Limb (tissue), 2 donors: ENCODE data around the gene CLBA1.
"Not testable (repeated sequence)": the region's sequence is repeated elsewhere in the genome, so short reads cannot be mapped to it uniquely, and the experiment has no call there.

ENCODE experiments used
- DNase-seq, 2 donors: peaks; one replicate each; pipeline ENCODE4 v3.0.0-alpha.2; 2016; ENCODE audit errors: extremely low spot score in 2 of 2

Gene CLBA1

DNA sequence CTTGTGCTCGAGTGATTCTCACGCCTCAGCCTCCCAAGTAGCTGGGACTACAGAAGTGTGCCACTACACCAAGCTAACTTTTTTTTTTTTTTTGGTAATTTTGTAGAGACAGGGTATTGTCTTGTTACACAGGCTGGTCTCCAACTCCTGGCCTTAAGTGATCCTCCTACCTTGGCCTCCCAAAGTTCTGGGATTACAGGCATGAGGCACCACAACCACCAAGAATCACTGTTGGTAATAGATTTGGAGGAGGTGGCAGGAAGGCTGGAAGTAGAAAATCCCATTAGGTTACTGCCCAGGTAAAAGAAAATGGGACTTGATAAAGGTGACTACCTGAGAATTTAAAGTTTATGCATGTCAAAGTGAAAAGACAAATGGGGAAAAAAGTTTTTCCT lies 36.7 kb downstream of the CLBA1 start:
- no peak for DNase-seq

DNA sequence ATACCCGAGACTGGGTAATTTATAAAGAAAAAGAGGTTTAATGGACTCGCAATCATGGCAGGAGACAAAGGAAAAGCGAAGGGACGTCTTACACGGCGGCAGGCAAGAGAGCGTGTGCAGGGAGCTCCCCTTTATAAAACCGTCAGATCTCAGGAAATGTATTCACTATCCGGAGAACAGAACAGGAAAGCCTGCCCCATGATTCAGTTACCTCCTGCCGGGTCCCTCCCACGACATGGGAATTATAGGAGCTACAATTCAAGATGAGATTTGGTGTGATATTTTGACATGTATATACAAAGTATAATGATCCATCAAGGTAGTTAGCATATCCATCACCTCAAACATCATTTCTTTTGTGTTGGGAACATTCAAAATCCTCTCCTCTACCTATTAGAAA lies 37.6 kb downstream of the CLBA1 start:
- no peak for DNase-seq

- DNase-seq, result no peak
Observed at GRCh38 chr14:105023791-105024480, 38.3 kb downstream of the CLBA1 start.

GRCh38 chr14:105025429-105025828 lies 39.8 kb downstream of the CLBA1 start:
- DNase-seq, result no peak

GRCh38 chr14:105026033-105026785 lies 40.6 kb downstream of the CLBA1 start:
- no peak for DNase-seq

DNA sequence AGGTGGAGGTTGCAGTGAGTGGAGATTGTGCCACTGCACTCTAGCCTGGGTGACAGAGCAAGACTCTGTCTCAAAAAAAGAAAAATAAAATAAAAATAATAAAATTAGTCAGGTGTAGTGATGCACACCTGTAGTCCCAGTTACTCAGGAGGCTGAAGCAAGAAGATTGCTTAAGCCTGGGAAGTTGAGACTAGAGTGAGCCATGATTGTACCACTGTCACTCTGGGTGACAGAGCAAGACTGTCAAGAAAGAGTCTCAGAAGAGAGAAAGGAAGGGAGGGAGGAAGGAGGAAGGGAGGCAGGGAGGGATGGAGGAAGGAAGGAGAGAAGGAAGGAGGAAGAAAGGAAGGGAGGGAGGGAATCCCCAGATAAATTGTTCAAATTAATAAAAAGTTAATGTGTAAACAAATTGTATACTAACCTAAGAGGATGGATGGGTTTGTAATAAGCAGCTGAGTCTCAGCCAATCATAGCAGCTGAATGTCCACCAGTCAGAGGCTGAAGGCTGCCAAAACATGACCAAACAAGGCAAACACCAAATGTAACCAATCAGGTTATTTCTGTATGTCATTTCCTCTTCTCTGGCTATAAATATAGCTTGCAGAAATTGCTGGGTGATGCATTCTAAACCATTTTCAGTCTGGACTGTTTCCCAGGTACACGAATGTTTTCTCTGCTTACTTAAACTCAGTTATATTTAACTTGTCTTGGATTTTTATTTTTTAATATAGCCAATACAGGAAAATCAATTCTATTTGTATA lies 41.4 kb downstream of the CLBA1 start:
- DNase-seq, result peak in 1 of 2 donors; percentile 30

GRCh38 chr14:105027718-105028117 lies 42.1 kb downstream of the CLBA1 start:
- DNase-seq, result not testable (repeated sequence)

DNA sequence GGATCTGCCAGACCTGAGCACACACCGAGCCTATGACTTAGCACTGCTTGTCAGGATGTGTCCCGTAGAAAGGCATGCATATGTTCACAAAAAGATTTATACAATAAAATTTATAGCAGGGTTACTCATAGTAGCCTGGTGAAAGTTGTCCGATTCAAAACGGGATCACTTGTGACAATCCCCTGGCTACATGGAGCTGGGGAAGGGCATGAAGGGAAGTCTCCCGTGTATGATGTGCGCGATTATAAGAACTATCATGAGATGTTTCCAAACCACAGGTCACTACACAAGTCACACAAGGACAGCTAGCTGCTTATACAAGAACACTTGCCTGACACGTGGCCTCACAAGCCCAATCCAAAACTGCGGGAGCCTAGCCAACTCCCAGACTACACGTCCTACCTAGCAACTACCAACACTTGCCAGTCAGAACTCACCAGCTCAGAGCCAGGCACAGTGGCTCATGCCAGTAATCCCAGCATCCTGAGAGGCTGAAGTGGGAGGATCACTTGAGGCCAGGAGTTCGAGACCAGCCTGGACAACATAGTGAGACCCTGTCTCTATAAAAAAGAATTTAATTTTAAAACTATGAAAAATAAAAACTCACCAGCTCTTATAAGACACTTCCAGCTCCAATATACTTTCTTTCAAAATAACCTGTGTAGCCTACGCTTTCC lies 42.8 kb downstream of the CLBA1 start:
- DNase-seq, result no peak

GRCh38 chr14:105029402-105029801 lies 43.8 kb downstream of the CLBA1 start:
- DNase-seq, result no peak

- no peak for DNase-seq
Observed at GRCh38 chr14:105030194-105030593, 44.6 kb downstream of the CLBA1 start.

DNA sequence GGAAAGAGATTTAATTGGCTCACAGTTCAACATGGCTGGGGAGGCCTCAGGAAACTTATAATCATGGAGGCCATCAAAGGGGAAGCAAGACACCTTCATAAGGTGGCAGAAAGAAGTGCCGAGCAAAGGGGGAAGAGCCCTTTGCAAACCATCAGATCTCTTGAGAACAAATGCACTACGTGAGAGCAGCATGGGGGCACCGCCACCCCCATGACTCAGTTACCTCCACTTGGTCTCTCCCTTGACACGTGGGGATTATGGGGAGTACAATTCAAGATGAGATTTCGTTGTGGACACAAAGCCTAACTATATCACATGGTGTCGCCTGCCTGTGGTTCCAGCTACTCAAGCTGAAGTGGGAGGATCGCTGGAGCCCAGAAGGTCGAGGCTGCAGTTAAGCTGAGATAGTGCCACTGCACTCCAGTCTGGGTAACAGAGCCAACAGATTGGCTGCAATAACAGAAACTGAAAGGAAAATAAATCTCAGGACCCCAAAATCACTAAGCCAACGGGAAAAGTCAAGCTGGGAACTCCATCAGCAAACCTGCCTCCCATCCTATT lies 45.3 kb downstream of the CLBA1 start:
- no peak for DNase-seq

GRCh38 chr14:105032451-105032901 lies 46.9 kb downstream of the CLBA1 start:
- DNase-seq, result not testable (repeated sequence)

GRCh38 chr14:105033412-105033900 lies 47.9 kb downstream of the CLBA1 start:
- not testable (repeated sequence) for DNase-seq

GRCh38 chr14:105034315-105035039 lies 48.9 kb downstream of the CLBA1 start:
- no peak for DNase-seq

DNA sequence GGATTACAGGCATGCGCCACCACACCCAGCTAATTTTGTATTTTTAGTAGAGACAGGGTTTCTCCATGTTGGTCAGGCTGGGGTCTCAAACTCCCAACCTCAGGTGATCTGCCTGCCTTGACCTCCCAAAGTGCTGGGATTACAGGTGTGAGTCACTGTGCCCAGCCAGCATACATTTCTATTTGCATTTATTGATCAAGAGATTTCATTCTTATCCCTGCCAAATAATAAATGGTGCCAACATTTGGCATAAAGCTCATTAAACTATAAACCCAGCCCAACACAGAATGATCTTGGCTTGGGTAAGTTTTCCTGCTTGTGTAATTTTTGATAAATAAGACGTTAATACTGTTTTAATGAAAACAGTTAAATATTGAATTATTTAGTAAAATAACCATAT lies 50.0 kb downstream of the CLBA1 start:
- DNase-seq, result not testable (repeated sequence)

GRCh38 chr14:105039458-105040205 lies 54.0 kb downstream of the CLBA1 start:
- no peak for DNase-seq

GRCh38 chr14:105041841-105042765 lies 56.5 kb downstream of the CLBA1 start:
- DNase-seq, result no peak

DNA sequence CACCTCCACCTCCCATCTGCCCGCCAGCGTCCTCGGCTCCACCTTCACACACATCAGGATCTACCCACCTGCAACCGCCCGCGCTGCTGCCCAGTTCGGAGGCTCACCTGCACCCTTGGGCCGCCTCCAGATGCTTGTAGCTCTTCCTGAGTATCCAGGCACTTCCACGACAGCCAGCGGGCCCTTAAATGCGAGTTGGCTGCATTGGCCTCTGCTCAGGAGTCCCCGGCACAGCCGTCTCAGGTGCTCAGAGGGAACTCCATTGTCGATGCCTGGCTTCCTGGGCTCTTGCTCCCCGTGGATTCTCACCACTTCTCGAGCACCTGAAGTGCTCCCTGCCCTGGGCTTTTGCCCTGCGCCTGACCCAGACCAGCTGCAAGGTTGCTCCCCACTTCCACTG lies 57.2 kb downstream of the CLBA1 start:
- DNase-seq, result no peak

DNA sequence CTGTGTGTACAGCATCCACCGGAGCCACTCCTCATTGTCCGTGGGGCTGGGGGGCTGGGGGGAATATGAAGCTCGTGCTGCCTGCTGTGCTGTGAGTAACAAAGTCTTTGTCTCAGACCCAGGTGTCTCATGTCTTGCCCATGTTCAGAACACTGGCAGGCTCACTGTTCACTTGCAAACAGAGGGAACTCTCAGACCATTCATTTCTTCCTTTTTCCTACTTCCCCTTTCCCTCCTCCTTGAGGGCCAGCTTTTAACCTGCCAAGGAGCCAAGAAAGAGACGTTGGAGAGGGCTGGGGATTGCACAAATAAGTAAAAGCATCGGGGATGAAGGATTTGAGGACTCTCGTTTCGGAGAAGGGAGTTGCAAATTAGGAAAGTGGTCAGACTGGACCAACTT lies 58.1 kb downstream of the CLBA1 start:
- no peak for DNase-seq
